Measurements from ENCODE around the gene ALK.

GRCh38 chr2:29951576-29951975 lies 30.2 kb upstream of the ALK start:
- no peak for TF ChIP-seq CTCF (IDR thresholded peaks at IDR 0.05)
- no peak for TF ChIP-seq POLR2A (IDR thresholded peaks at IDR 0.05)
- no peak for TF ChIP-seq POLR2AphosphoS5 (IDR thresholded peaks at IDR 0.05)
